Fibroblast of skin of abdomen (primary cell): ENCODE results near the gene CCSER2.
"Not testable (repeated sequence)": the region's sequence is repeated elsewhere in the genome, so short reads cannot be mapped to it uniquely, and the experiment has no call there.

Experiments
- DNase-seq: peaks from one replicate; pipeline ENCODE4 v3.0.0-alpha.2; 2013

The CCSER2 gene

DNA sequence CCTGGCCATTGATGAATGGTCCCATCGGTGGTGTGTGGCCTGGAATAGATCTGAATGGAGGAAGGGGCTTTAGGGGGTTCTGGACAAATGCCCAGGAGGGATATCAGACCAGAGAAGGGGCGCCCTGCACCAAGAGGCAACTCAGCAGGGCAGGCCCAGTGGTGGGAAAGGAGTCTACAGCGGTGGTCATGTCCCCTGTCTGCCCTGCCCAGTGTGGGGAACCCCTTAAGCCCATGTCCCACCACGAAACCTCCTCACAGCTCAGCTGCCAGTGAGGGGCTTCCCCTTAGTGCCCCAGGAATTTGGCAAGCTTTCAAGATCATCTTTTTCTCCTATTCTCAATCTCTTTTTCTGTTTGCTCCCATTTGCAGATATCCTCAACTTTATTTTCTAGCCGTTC, 14.1 kb upstream of the CCSER2 start:
- DNase-seq = no peak

- DNase-seq = no peak
Observed at GRCh38 chr10:84317174-84317573, 11.2 kb upstream of the CCSER2 start.

DNA sequence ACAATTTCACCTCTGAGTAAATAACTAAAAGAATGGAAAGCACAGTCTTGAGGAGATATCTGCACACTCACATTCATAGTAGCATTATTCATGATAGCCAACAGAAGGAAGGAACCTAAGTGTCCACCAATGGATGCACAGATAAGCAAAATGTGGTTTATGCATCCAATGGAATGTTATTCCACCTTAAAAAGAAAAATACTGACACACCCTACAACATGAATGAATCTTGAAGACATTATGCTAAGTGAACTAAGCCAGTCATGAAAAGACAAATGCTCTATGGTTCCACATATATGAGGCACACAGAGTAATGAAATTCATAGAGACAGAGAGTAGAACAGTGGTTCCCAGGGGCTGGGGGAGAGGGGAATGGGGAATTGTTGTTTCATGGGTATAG, 6.5 kb upstream of the CCSER2 start:
- no peak for DNase-seq

GRCh38 chr10:84323566-84323965, 4.8 kb upstream of the CCSER2 start:
- DNase-seq = not testable (repeated sequence)

GRCh38 chr10:84326995-84327394, 1.4 kb upstream of the CCSER2 start:
- DNase-seq = not testable (repeated sequence)

DNA sequence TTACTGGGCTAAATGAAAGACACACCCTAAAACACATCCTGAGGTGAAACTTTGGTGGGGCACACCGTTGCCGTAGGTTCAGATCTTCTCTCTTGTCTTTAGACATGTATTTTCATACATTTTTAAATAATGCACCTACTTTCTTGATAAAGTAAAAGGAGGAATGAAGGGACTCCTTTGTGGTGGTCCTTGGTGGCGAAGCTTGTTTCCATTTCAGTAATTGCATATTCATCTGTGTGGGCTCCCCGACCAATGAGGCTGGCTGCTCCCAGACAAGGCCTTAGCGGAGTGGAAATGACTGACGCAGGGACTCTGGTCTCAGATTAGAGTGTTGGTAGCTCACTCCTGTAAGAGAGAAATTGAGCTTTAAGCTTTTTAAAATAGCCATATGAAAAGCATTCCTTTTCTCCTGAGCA, 815 bp downstream of the CCSER2 start:
- DNase-seq = peak; percentile 26

- no peak for DNase-seq
Observed at GRCh38 chr10:84329986-84330651, 1.7 kb downstream of the CCSER2 start.

GRCh38 chr10:84331091-84331490, 2.7 kb downstream of the CCSER2 start:
- no peak for DNase-seq

- no peak for DNase-seq
Observed at GRCh38 chr10:84333864-84334451, 5.6 kb downstream of the CCSER2 start.

GRCh38 chr10:84334811-84335210, 6.4 kb downstream of the CCSER2 start:
- no peak for DNase-seq

DNA sequence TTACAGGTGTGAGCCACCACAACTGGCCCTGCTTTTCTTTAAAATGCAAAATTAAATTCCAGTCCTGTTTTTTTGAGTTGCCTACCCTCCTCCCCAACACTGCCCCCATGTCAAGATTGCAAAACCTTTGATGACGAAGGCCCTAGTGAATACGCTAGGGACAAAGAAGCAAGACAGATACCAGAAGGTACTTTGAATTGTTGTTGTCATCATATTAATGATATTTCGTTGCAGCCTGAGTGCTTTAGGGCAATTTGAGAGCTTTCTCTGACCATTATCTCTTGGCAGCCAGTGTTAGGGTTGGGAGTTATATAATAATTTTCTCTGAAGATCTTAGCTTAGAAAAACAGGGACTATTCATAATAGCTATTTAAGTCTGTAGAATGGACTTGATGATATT, 7.1 kb downstream of the CCSER2 start:
- DNase-seq = no peak

- DNase-seq = no peak
Observed at GRCh38 chr10:84336406-84337090, 8.2 kb downstream of the CCSER2 start.

- DNase-seq = peak; percentile 44
Observed at GRCh38 chr10:84337199-84337598, 8.8 kb downstream of the CCSER2 start.

- no peak for DNase-seq
Observed at GRCh38 chr10:84339025-84339424, 10.6 kb downstream of the CCSER2 start.

GRCh38 chr10:84340187-84340586, 11.8 kb downstream of the CCSER2 start:
- no peak for DNase-seq

- no peak for DNase-seq
Observed at GRCh38 chr10:84340632-84341537, 12.5 kb downstream of the CCSER2 start.

- no peak for DNase-seq
Observed at GRCh38 chr10:84341538-84341856, 13.1 kb downstream of the CCSER2 start.

- DNase-seq = no peak
Observed at GRCh38 chr10:84341983-84342382, 13.6 kb downstream of the CCSER2 start.

DNA sequence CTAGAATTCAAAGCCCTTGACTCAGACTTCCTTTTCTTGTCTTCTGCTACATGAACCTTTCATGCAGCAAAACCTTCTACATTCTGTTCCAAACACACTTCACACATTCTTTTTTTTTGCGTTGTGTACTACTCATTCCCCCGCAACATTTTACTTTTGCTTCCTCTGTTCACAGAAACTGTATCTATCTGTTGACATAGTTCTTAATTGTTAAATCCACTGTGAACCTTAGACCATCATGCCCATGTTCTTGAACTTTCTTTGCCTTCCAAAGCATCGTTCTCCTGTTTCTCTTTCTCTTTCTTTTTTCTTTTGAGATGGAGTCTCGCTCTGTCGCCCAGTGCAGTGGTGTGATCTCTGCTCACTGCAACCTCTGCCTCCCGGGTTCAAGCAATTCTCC, 14.2 kb downstream of the CCSER2 start:
- DNase-seq = no peak

- no peak for DNase-seq
Observed at GRCh38 chr10:84343831-84344230, 15.4 kb downstream of the CCSER2 start.

DNA sequence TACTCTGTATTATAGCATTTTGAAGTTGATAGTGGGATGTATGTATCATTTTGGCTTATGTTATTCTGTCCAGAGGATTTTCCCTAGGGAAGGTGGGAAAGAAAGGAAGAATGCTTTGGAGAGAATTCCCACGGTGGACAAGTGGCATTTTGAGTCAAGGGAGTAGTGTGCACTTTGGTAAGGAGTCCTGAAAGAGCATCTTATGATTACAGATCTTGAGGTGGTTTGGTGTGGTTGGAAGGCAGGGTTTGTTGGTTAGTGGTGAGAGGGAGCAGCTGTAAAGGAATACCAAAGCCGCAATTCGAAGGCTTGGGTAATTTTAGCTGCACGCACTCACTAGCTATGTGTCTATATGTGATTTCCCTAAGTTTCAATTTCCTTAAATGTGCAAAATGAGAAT, 16.1 kb downstream of the CCSER2 start:
- DNase-seq = no peak

DNA sequence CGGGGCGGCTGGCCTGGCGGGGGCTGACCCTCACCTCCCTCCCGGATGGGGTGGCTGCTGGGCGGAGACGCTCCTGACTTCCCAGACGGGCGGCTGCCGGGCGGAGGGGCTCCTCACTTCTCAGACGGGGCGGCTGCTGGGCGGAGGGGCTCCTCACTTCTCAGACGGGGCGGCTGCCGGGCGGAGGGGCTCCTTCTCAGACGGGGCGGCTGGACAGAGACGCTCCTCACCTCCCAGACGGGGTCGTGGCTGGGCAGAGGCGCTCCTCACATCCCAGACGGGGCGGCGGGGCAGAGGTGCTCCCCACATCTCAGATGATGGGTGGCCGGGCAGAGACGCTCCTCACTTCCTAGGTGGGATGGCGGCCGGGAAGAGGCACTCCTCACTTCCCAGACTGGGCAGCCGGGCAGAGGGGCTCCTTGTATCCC, 19.2 kb downstream of the CCSER2 start:
- DNase-seq = not testable (repeated sequence)

GRCh38 chr10:84348447-84348846, 20.1 kb downstream of the CCSER2 start:
- DNase-seq = peak; percentile 84
